ENCODE measurements around the gene PGAP6. TPM values are rescaled to one million over a fixed set of nuclear protein-coding genes. Genes with fewer than 3 reads are reported as not detected.
A peak's percentile ranks its signal among the peaks of the same experiment; 100 is the strongest.

PGAP6 gene
- total and polyA plus RNA-seq, 12 donors: 18.2 to 66.7 (median 42.3) TPM

GRCh38 chr16:359871-360697 lies 21.7 kb downstream of the PGAP6 start:
- 88 to 89% (median 89%) methylated on average over 27 to 47 of the region's 47 CpGs for WGBS, 4 donors
- H3K9me3 ChIP-seq (replicated peaks in 1 of 3): no peaks in the 10 kb centered on the region
- no peaks in the 10 kb centered on the region for H3K4me1 ChIP-seq (replicated peaks in 1 of 2)
- no peak overlapping the region for H3K27ac ChIP-seq
- H3K4me3 ChIP-seq: no peak overlapping the region
- intact Hi-C loops (cut with DNase I): loop anchor here (10.0 kb wide), 1 partner anchor 125 kb away; the partner anchor contains the start of gene FAM234A (in 2 of the 2)
- DNase-seq: no peak
- no peaks in the 10 kb centered on the region for H3K36me3 ChIP-seq (replicated peaks in 1 of 2)
- no peaks in the 10 kb centered on the region for H3K27me3 ChIP-seq
- no peak for TF ChIP-seq POLR2A (IDR thresholded peaks at IDR 0.05)
- TF ChIP-seq CTCF (IDR thresholded peaks at IDR 0.05): no peak

DNA sequence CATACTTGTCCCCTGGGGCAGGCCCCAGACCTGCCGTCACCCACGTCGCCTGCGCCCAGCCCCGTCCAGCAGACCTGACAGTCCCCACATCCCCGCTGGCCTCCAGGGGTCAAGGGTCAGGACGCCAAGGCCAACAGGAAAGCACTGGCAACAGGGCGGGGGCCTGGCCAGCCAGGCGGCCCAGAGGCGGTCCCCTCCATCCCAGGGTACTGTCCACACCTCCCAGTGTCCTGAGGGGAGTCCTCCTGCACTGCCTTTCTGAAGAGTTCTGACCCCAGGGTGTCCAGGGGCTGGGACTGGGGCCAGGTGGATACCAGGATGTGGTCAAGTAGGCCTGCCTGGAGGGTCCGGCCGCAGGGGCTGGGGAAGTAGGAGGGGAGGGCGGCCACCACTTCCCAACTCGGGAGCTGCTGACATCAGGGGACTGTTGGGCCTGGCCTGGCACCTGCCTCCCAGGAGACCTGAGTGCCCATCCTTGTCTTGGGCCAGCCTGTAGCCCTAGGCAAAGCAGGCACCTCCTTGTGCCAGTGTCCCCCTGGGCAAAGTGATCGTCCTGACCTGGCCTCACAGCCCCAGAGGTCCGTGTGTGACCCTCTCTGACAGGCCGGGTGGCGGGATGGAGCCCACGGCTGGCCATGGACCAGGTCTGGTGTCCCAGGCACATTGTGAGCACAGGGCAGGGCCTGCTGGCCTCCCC lies 22.6 kb downstream of the PGAP6 start:
- Histone ChIP-seq H3K9me3 (replicated peaks in 1 of 3) (no peaks in the 10 kb centered on the region), H3K4me3 (no peak overlapping the region), H3K4me1 (replicated peaks in 1 of 2) (no peaks in the 10 kb centered on the region), H3K36me3 (replicated peaks in 1 of 2) (no peaks in the 10 kb centered on the region), H3K27ac (no peak overlapping the region), H3K27me3 (no peaks in the 10 kb centered on the region)
- intact Hi-C loops (cut with DNase I): loop anchor here (10.0 kb wide), 1 partner anchor 124 kb away; the partner anchor contains the start of gene FAM234A (in 2 of the 2)
- TF ChIP-seq CTCF (IDR thresholded peaks at IDR 0.05) (no peak), POLR2A (IDR thresholded peaks at IDR 0.05) (no peak)
- 70 to 80% (median 79%) methylated on average over 11 to 19 of the region's 19 CpGs for WGBS, 4 donors
- DNase-seq: no peak

GRCh38 chr16:356741-357140 lies 25.0 kb downstream of the PGAP6 start:
- DNase-seq: no peak
- Histone ChIP-seq H3K27me3 (no peaks in the 10 kb centered on the region), H3K4me3 (no peak overlapping the region), H3K27ac (no peak overlapping the region), H3K9me3 (replicated peaks in 1 of 3) (no peaks in the 10 kb centered on the region), H3K4me1 (replicated peaks in 1 of 2) (peaks cover 2 to 4% of the 10 kb centered on the region in 2 donors), H3K36me3 (replicated peaks in 1 of 2) (no peaks in the 10 kb centered on the region)
- intact Hi-C loops (cut with DNase I): loop anchor here (10.0 kb wide), 1 partner anchor 122 kb away; the partner anchor contains the start of gene FAM234A (in 2 of the 2)
- 74 to 90% (median 79%) methylated on average over 3 to 12 of the region's 12 CpGs for WGBS, 4 donors
- no peak for TF ChIP-seq CTCF (IDR thresholded peaks at IDR 0.05)
- no peak for TF ChIP-seq POLR2A (IDR thresholded peaks at IDR 0.05)

- no peak for TF ChIP-seq CTCF (IDR thresholded peaks at IDR 0.05)
- Histone ChIP-seq H3K4me3 (no peak overlapping the region), H3K27ac (no peak overlapping the region), H3K9me3 (replicated peaks in 1 of 3) (no peaks in the 10 kb centered on the region), H3K4me1 (replicated peaks in 1 of 2) (peaks cover 9 to 12% of the 10 kb centered on the region in 2 donors), H3K36me3 (replicated peaks in 1 of 2) (no peaks in the 10 kb centered on the region), H3K27me3 (no peaks in the 10 kb centered on the region)
- WGBS, 4 donors: 81 to 98% (median 90%) methylated on average over 6 to 10 of the region's 10 CpGs
- intact Hi-C loops (cut with DNase I): loop anchor here (10.0 kb wide), 1 partner anchor 120 kb away; the partner anchor contains the start of gene FAM234A (in 2 of the 2)
- DNase-seq: peak in 1 of 7 donors; percentile 23
Measured at GRCh38 chr16:354971-355461, 26.8 kb downstream of the PGAP6 start.

Measured in adrenal gland (tissue), 12 donors.